NCI-H2227 (cell line): Measurements from ENCODE around the gene NLRP12.
"Not testable (repeated sequence)": the region's sequence is repeated elsewhere in the genome, so short reads cannot be mapped to it uniquely, and the experiment has no call there.

Experiments
- DNase-seq: peaks from one replicate; lab custom pipeline; 2025; ENCODE audit not compliant: unreplicated experiment; lab: John Stamatoyannopoulos, UW

Gene NLRP12

GRCh38 chr19:53840241-53840640 lies 16.1 kb upstream of the NLRP12 start:
- not testable (repeated sequence) for DNase-seq

- not testable (repeated sequence) for DNase-seq
These were observed 14.3 kb upstream of the NLRP12 start for GRCh38 chr19:53838446-53838845.

- DNase-seq, result not testable (repeated sequence)
These were observed 8.7 kb upstream of the NLRP12 start for GRCh38 chr19:53832861-53833260.

GRCh38 chr19:53828531-53828930 lies 4.4 kb upstream of the NLRP12 start:
- DNase-seq, result no peak

- DNase-seq, result no peak
These were observed 2.8 kb upstream of the NLRP12 start for GRCh38 chr19:53826876-53827275.

GRCh38 chr19:53823380-53824120 lies 564 bp downstream of the NLRP12 start:
- DNase-seq, result no peak

GRCh38 chr19:53819861-53820260 lies 4.3 kb downstream of the NLRP12 start:
- no peak for DNase-seq

GRCh38 chr19:53818756-53819155 lies 5.4 kb downstream of the NLRP12 start:
- DNase-seq, result peak; percentile 57

GRCh38 chr19:53813996-53814395 lies 10.1 kb downstream of the NLRP12 start:
- DNase-seq, result no peak

- no peak for DNase-seq
These were observed 11.8 kb downstream of the NLRP12 start for GRCh38 chr19:53812335-53812734.

GRCh38 chr19:53810891-53811290 lies 13.2 kb downstream of the NLRP12 start:
- DNase-seq, result no peak

- no peak for DNase-seq
These were observed 13.9 kb downstream of the NLRP12 start for GRCh38 chr19:53810187-53810546.

- DNase-seq, result peak; percentile 43
These were observed 14.5 kb downstream of the NLRP12 start for GRCh38 chr19:53809518-53810186.

GRCh38 chr19:53808710-53809125 lies 15.4 kb downstream of the NLRP12 start:
- peak; percentile 53 for DNase-seq

GRCh38 chr19:53801257-53801656 lies 22.9 kb downstream of the NLRP12 start:
- no peak for DNase-seq

- no peak for DNase-seq
These were observed 29.1 kb downstream of the NLRP12 start for GRCh38 chr19:53795019-53795418.

GRCh38 chr19:53792721-53793433 lies 31.2 kb downstream of the NLRP12 start:
- DNase-seq, result peak; percentile 95

- DNase-seq, result no peak
These were observed 34.1 kb downstream of the NLRP12 start for GRCh38 chr19:53789708-53790678.

GRCh38 chr19:53787266-53787665 lies 36.8 kb downstream of the NLRP12 start:
- DNase-seq, result no peak

- DNase-seq, result no peak
These were observed 37.4 kb downstream of the NLRP12 start for GRCh38 chr19:53786744-53787143.
